AG04449 (cell line): ENCODE measurements around the gene NEMP2.
"Not testable (repeated sequence)": the region's sequence is repeated elsewhere in the genome, so short reads cannot be mapped to it uniquely, and the experiment has no call there.

Experiments
- CTCF ChIA-PET: fragments of 350-600 bp; formaldehyde crosslinking; extraction: SDS; loops from one replicate; lab custom pipeline; 2021; ENCODE audit warnings: antibody characterized with exemption; lab: Yijun Ruan, JAX
- POLR2A ChIA-PET: fragments of 400-600, 350-600 bp; formaldehyde crosslinking; extraction: SDS; loops from one replicate; lab custom pipeline; 2020; ENCODE audit warnings: antibody characterized with exemption, inconsistent platforms; lab: Yijun Ruan, JAX
- DNase-seq: peaks from one replicate; pipeline ENCODE4 v3.0.0-alpha.2; 2010; ENCODE audit warnings: low read depth, low spot score
- H3K4me3 ChIP-seq: 2 replicates; pipeline ENCODE4 v1.5.1; 2011; ENCODE audit warnings: low read depth, mild to moderate bottlenecking, control low read depth, low read length
- TF ChIP-seq, protein P1 (sequence below): IDR thresholded peaks from one replicate; pipeline ENCODE4 v1.5.1; 2011; ENCODE audit warnings: mild to moderate bottlenecking, moderate library complexity, low read length, control low read depth, inconsistent platforms; ENCODE audit not compliant: insufficient read depth; ENCODE audit errors: missing control alignments

Gene NEMP2

DNA sequence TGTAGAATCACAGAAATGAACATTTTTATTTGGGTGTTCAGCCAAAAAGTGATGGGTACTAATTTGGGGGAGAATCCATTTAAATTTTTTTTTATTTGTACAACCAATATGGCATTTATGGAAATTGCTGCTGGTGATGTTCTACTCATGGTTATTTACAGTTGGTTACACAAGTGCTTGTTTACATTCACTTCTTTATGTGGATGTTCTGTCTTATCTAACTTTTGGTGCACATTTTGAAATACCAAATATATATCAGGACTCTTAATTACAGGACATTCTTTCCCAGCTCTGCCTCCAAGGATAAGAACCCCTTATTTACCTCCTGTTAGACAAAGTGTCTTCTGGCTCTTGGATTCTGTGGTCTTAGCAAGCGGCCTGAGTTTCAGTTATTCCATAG is 35.2 kb downstream of the NEMP2 start:
- TF ChIP-seq, protein P1, sequence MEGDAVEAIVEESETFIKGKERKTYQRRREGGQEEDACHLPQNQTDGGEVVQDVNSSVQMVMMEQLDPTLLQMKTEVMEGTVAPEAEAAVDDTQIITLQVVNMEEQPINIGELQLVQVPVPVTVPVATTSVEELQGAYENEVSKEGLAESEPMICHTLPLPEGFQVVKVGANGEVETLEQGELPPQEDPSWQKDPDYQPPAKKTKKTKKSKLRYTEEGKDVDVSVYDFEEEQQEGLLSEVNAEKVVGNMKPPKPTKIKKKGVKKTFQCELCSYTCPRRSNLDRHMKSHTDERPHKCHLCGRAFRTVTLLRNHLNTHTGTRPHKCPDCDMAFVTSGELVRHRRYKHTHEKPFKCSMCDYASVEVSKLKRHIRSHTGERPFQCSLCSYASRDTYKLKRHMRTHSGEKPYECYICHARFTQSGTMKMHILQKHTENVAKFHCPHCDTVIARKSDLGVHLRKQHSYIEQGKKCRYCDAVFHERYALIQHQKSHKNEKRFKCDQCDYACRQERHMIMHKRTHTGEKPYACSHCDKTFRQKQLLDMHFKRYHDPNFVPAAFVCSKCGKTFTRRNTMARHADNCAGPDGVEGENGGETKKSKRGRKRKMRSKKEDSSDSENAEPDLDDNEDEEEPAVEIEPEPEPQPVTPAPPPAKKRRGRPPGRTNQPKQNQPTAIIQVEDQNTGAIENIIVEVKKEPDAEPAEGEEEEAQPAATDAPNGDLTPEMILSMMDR, result no peak
- no peak for DNase-seq
- ChIA-PET POLR2A (no interaction called here), CTCF (no interaction called here)
- H3K4me3 ChIP-seq, result no peak overlapping the region

DNA sequence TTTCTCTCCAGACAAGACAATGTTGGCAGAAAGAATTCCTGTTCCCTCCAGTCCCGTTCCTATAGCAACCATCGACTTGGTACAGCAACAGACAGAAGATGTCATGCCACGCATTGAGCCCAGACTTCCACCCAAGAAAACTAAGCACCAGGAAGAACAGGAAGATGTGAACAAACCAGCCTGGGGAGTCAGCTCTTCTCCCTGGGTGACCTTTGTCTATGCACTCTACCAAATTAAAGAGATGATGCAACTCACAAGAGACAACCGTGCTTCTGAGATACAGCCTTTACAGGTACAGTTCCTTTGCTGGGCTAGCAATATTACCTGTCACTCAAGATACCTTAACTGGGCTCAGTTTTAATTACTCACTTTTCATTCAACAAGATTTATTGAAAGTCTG is 37.1 kb downstream of the NEMP2 start:
- no peak overlapping the region for H3K4me3 ChIP-seq
- no peak for DNase-seq
- TF ChIP-seq, protein P1, result no peak
- ChIA-PET CTCF (no interaction called here), POLR2A (no interaction called here)

DNA sequence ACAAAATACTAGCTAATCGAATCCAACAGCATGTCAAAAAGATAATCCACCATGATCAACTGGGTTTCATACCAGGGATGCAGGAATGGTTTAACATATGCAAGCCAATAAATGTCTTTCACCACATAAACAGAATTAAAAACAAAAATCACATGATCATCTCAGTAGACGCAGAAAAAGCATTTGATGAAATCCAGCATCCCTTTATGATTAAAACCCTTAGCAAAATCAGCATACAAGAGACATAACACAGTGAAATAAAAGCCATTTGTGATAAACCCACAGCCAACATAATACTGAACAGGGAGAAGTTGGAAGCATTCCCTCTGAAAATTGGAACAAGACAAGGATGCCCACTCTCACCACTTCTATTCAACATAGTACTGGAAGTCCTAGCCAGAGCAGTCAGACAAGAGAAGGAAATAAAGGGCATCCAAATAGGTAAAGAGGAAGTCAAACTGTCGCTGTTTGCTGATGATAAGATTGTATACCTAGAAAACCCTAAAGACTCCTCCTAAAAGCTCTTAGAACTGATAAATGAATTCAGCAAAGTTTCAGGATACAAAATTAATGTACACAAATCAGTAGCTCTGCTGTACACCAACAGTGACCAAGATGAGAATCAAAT is 39.8 kb downstream of the NEMP2 start:
- POLR2A ChIA-PET, DNase-seq, CTCF ChIA-PET, H3K4me3 ChIP-seq: not testable (repeated sequence)

DNA sequence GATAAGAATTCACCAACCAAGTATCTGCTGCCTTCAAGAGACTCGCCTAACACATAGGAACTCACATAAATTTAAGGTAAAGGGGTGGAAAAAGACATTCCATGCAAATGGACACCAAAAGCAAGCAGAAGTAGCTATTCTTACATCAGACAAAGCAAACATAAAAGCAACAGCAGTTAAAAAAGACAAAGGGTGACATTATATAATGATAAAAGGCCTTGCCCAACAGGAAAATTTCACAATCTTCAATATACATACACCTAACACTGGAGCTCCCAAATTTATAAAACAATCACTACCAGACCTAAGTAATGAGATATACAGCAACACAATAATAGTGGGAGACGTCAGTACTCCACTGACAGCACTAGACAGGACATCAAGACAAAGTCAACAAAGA is 41.4 kb downstream of the NEMP2 start:
- ChIA-PET POLR2A (no interaction called here), CTCF (no interaction called here)
- no peak overlapping the region for H3K4me3 ChIP-seq
- TF ChIP-seq, protein P1, result no peak
- DNase-seq, result no peak

DNA sequence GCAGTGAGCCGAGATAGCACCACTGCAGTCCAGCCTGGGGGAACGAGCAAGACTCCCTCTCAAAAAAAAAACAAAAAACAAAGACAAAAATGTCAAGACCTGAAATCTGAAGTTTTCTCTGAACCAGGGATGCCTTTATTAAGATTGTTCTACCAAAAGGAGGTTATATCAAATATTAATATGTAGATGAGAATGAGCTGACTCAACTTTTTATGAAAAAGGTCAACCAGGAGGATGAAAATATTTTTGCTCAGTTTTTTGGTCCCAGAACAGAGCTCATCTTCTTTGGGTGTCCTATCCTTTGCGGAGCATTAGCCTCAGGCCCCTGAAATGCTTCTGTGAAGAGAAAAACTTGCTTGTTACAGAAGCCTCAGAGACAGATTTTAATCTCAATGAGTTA is 44.0 kb downstream of the NEMP2 start:
- no peak for DNase-seq
- H3K4me3 ChIP-seq, result no peak overlapping the region
- ChIA-PET POLR2A (no interaction called here), CTCF (no interaction called here)
- TF ChIP-seq, protein P1, result no peak

DNA sequence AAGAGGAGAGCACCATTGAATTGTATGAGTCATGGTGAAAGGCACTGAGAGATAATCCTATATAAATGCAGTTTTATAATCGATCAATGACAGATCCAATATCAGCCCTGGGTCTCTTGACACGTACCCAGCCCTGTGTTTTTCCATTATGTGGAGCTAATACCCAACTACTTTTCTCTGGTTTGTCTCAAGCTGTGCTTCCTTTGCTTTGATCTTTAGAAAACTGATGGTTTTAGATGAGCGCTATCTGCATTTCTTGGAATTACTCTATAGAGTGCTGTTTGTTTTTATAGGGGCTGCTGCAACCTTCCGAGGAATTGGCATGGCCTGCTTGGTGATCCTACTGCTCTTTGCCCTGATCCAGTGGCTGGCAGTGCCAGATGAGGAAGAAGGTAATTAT is 45.0 kb downstream of the NEMP2 start:
- H3K4me3 ChIP-seq, result no peak overlapping the region
- ChIA-PET CTCF (no interaction called here), POLR2A (no interaction called here)
- TF ChIP-seq, protein P1, result no peak
- no peak for DNase-seq

DNA sequence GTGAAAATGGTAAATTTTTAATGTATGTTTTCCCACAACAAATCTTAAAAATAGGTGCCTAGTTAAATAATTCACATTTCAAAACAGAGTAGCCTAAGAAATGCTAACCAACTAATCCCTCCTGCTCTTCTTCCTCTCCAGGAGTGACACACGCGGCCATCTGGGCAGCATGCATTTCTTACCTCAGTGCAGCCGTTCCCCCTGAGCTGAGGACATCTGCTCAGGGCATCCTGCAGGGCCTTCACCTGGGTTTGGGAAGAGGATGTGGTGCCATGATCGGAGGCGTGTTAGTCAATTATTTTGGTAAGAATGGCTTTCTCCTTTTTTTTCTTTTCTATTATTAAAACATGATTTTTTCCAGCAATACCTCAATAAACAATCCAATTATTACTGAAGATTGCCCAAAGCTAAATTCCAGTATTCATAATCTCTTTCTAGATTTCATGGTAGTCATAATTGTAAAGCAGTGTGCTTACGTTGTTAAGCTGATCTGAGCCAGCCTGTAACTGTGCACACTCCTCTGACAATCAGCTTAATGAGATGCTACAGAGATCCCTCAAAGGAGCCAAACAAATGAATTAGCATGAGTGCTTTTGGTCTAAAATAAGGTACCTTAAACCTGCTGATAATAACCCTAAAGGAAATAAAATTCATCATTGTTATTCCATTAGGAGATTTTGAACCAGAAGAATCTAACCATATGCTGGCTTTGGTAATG is 45.8 kb downstream of the NEMP2 start:
- ChIA-PET CTCF (interaction anchor here (1.1 kb wide), 1 partner anchor 11 kb away, joined by 3 read pairs; no protein-coding TSS in a partner anchor), POLR2A (no interaction called here)
- TF ChIP-seq, protein P1, result no peak
- H3K4me3 ChIP-seq, result no peak overlapping the region
- DNase-seq, result no peak
